HL-60/S4 treated with retinoic acid at 250 ng/mL for 4 days and 3 days (cell line): Measurements from ENCODE around the gene GNAS.

Source experiments
- in situ Hi-C: fragments of 300-500 bp; cut with MboI; formaldehyde crosslinking; loops from 2 replicates; pipeline ENCODE4 v1.7.0; 2022; ENCODE audit warnings: low sequenced_read_pairs

GNAS gene

GRCh38 chr20:58877050-58877975, 24.8 kb downstream of the GNAS start:
- in situ Hi-C loops, result no loop called here

GRCh38 chr20:58877976-58878360, 25.5 kb downstream of the GNAS start:
- in situ Hi-C loops, result no loop called here

- in situ Hi-C loops, result no loop called here
These were observed 25.9 kb downstream of the GNAS start for GRCh38 chr20:58878399-58878798.

GRCh38 chr20:58880441-58880840, 27.9 kb downstream of the GNAS start:
- in situ Hi-C loops, result no loop called here

- in situ Hi-C loops, result no loop called here
These were observed 28.7 kb downstream of the GNAS start for GRCh38 chr20:58880994-58881752.

GRCh38 chr20:58882704-58883089, 30.2 kb downstream of the GNAS start:
- in situ Hi-C loops, result no loop called here

- in situ Hi-C loops, result no loop called here
These were observed 30.8 kb downstream of the GNAS start for GRCh38 chr20:58883241-58883691.

GRCh38 chr20:58884966-58885365, 32.5 kb downstream of the GNAS start:
- in situ Hi-C loops, result no loop called here

GRCh38 chr20:58886546-58886945, 34.0 kb downstream of the GNAS start:
- in situ Hi-C loops, result no loop called here

- in situ Hi-C loops, result no loop called here
These were observed 35.6 kb downstream of the GNAS start for GRCh38 chr20:58888103-58888502.

GRCh38 chr20:58888521-58889333, 36.2 kb downstream of the GNAS start:
- in situ Hi-C loops, result no loop called here

GRCh38 chr20:58889334-58889760, 36.8 kb downstream of the GNAS start:
- in situ Hi-C loops, result no loop called here

- in situ Hi-C loops, result no loop called here
These were observed 37.4 kb downstream of the GNAS start for GRCh38 chr20:58889798-58890517.

GRCh38 chr20:58890518-58891085, 38.1 kb downstream of the GNAS start:
- in situ Hi-C loops, result no loop called here

GRCh38 chr20:58891086-58891717, 38.7 kb downstream of the GNAS start:
- in situ Hi-C loops, result no loop called here

- in situ Hi-C loops, result no loop called here
These were observed 39.2 kb downstream of the GNAS start for GRCh38 chr20:58891718-58892140.

GRCh38 chr20:58892141-58892931, 39.8 kb downstream of the GNAS start:
- in situ Hi-C loops, result no loop called here

GRCh38 chr20:58892932-58893224, 40.4 kb downstream of the GNAS start:
- in situ Hi-C loops, result no loop called here
